CD4-positive, CD25-positive, alpha-beta regulatory T cell (primary cell): ENCODE measurements around the gene ITGB5. TPM values are rescaled to one million over a fixed set of nuclear protein-coding genes. Genes with fewer than 3 reads are reported as not detected.

Experiments used
- ATAC-seq, 2 donors: fragments of 150-1000 bp; cut with Tn5 transposase; one replicate each; pipeline ENCODE4 v1.10.0; 2021; ENCODE audit warnings: low read depth in 2 of 2, moderate number of reproducible peaks in 2 of 2, moderate library complexity in 1 of 2
- DNase-seq, 3 donors: peaks; one replicate each; pipeline versions ENCODE4 v3.0.0 to v3.0.0-alpha.2; 2012 to 2022; ENCODE audit warnings: mixed read lengths in 1 of 3
- H3K27ac ChIP-seq: one replicate; pipeline ENCODE4 v1.7.0; 2013; ENCODE audit warnings: mild to moderate bottlenecking, low read length; ENCODE audit not compliant: insufficient read depth, poor library complexity, severe bottlenecking
- H3K27me3 ChIP-seq: one replicate; pipeline ENCODE4 v1.7.0; 2013; ENCODE audit warnings: low read length; ENCODE audit not compliant: control insufficient read depth, insufficient read depth
- H3K36me3 ChIP-seq: one replicate; pipeline ENCODE4 v1.7.0; 2013; ENCODE audit warnings: mild to moderate bottlenecking, low read length, moderate library complexity; ENCODE audit not compliant: control insufficient read depth, insufficient read depth
- H3K4me1 ChIP-seq: 2 replicates; pipeline ENCODE4 v1.7.0; 2013; ENCODE audit warnings: mild to moderate bottlenecking, low read length; ENCODE audit not compliant: insufficient read depth, control insufficient read depth, poor library complexity, severe bottlenecking
- H3K4me3 ChIP-seq: one replicate; pipeline ENCODE4 v1.7.0; 2013; ENCODE audit warnings: low read depth, mild to moderate bottlenecking, low read length, moderate library complexity
- H3K9me3 ChIP-seq, 2 experiments: 1 replicate in 1 of 2; 2 replicates in 1 of 2; pipeline ENCODE4 v1.7.0; 2013; ENCODE audit warnings: low read length in 2 of 2, mild to moderate bottlenecking in 1 of 2, moderate library complexity in 1 of 2; ENCODE audit not compliant: control insufficient read depth in 2 of 2
- H3K27ac Mint-ChIP-seq, 3 donors: one replicate each; pipeline ENCODE4 v1.8.0; 2020 to 2022; ENCODE audit warnings: mild to moderate bottlenecking in 3 of 3, mixed read lengths in 3 of 3, moderate library complexity in 2 of 3
- H3K27me3 Mint-ChIP-seq: one replicate; pipeline ENCODE4 v1.8.0; 2022; ENCODE audit warnings: mild to moderate bottlenecking, mixed read lengths
- H3K36me3 Mint-ChIP-seq: one replicate; pipeline ENCODE4 v1.8.0; 2020; ENCODE audit warnings: mixed read lengths
- H3K4me1 Mint-ChIP-seq, 4 donors: one replicate each; pipeline ENCODE4 v1.8.0; 2020 to 2022; ENCODE audit warnings: mixed read lengths in 4 of 4, mild to moderate bottlenecking in 1 of 4
- H3K4me3 Mint-ChIP-seq, 4 donors: one replicate each; pipeline ENCODE4 v1.8.0; 2020 to 2022; ENCODE audit warnings: mild to moderate bottlenecking in 4 of 4, mixed read lengths in 4 of 4, moderate library complexity in 3 of 4
- H3K9me3 Mint-ChIP-seq, 7 donors: one replicate each; pipeline ENCODE4 v1.8.0; 2020 to 2022; ENCODE audit warnings: mixed read lengths in 7 of 7, mild to moderate bottlenecking in 3 of 7, moderate library complexity in 2 of 7
- polyA plus RNA-seq, 4 donors: library from polyadenylated mRNA; unstranded; fragments of 300-500 nt; fragmentation: Illumina TruSeq; gene quantifications; one replicate each; pipeline ENCODE4 v1.2.3, GENCODE V29; 2021
- total RNA-seq: library from RNA; stranded (reverse); gene quantifications from one replicate; pipeline ENCODE4 v1.2.3, GENCODE V29; 2022

The ITGB5 gene
- total and polyA plus RNA-seq, 5 donors from 2014 or later = 0.15 to 4.5 (median 0.20) TPM; not detected in 1

- H3K36me3 ChIP-seq = no peaks in the 10 kb centered on the region
- no peaks in the 10 kb centered on the region for H3K27me3 ChIP-seq
- Mint-ChIP-seq H3K9me3 (peaks cover 0 to 1% (median 0%) of the 10 kb centered on the region in 7 donors), H3K27ac (peak overlapping the region in 2 of 3 donors; percentile 12 to 72), H3K4me3 (no peak overlapping the region), H3K27me3 (peaks cover 36% of the 10 kb centered on the region), H3K4me1 (peaks cover 0 to 34% (median 11%) of the 10 kb centered on the region in 4 donors), H3K36me3 (no peaks in the 10 kb centered on the region)
- H3K9me3 ChIP-seq = no peaks in the 10 kb centered on the region
- H3K27ac ChIP-seq = no peak overlapping the region
- H3K4me1 ChIP-seq = peaks cover 14% of the 10 kb centered on the region
- DNase-seq (no peak), ATAC-seq (no peak)
- H3K4me3 ChIP-seq = no peak overlapping the region
These were observed 49.4 kb downstream of the ITGB5 start for GRCh38 chr3:124837730-124838186.

- Mint-ChIP-seq H3K9me3 (peaks cover 0 to 3% (median 0%) of the 10 kb centered on the region in 7 donors), H3K36me3 (no peaks in the 10 kb centered on the region), H3K4me3 (peak overlapping the region in 3 of 4 donors; percentile 3 to 40 (median 17)), H3K27me3 (peaks cover 36% of the 10 kb centered on the region), H3K27ac (peak overlapping the region; percentile 12 to 74 (median 72)), H3K4me1 (peaks cover 0 to 36% (median 11%) of the 10 kb centered on the region in 4 donors)
- Histone ChIP-seq H3K36me3 (no peaks in the 10 kb centered on the region), H3K27me3 (no peaks in the 10 kb centered on the region), H3K4me3 (no peak overlapping the region), H3K27ac (no peak overlapping the region), H3K4me1 (peaks cover 14% of the 10 kb centered on the region), H3K9me3 (no peaks in the 10 kb centered on the region)
- peak in 2 of 3 donors; percentile 10 to 38 for DNase-seq
- ATAC-seq = no peak
These were observed 50.1 kb downstream of the ITGB5 start for GRCh38 chr3:124837065-124837464.

DNA sequence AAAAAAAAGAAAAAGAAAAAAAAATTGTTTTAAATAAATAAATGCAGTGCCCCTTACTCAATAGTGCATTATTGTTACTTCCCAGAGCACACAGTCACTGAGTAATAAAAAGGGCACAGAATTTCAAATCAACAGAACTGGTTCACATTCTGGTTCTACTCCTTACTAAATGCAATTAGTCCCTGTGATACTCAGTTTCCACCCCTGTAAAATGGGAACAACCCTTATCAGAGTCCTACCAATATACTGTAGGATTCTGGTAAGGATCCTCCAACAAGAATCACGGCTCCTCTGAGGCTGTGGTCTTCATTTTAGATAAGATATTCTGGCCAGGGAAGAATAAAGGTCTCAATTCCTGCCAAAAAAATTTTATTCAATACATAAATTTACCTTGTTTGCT lies 50.7 kb downstream of the ITGB5 start:
- DNase-seq (no peak), ATAC-seq (no peak)
- H3K27me3 ChIP-seq = no peaks in the 10 kb centered on the region
- Mint-ChIP-seq H3K27ac (no peak overlapping the region), H3K4me1 (peaks cover 0 to 36% (median 11%) of the 10 kb centered on the region in 4 donors), H3K9me3 (peaks cover 0 to 3% (median 0%) of the 10 kb centered on the region in 7 donors), H3K4me3 (peak overlapping the region; percentile 11 to 58 (median 28)), H3K27me3 (peaks cover 36% of the 10 kb centered on the region), H3K36me3 (no peaks in the 10 kb centered on the region)
- H3K4me3 ChIP-seq = no peak overlapping the region
- H3K36me3 ChIP-seq = no peaks in the 10 kb centered on the region
- no peaks in the 10 kb centered on the region for H3K9me3 ChIP-seq
- no peak overlapping the region for H3K27ac ChIP-seq
- peaks cover 14% of the 10 kb centered on the region for H3K4me1 ChIP-seq

DNA sequence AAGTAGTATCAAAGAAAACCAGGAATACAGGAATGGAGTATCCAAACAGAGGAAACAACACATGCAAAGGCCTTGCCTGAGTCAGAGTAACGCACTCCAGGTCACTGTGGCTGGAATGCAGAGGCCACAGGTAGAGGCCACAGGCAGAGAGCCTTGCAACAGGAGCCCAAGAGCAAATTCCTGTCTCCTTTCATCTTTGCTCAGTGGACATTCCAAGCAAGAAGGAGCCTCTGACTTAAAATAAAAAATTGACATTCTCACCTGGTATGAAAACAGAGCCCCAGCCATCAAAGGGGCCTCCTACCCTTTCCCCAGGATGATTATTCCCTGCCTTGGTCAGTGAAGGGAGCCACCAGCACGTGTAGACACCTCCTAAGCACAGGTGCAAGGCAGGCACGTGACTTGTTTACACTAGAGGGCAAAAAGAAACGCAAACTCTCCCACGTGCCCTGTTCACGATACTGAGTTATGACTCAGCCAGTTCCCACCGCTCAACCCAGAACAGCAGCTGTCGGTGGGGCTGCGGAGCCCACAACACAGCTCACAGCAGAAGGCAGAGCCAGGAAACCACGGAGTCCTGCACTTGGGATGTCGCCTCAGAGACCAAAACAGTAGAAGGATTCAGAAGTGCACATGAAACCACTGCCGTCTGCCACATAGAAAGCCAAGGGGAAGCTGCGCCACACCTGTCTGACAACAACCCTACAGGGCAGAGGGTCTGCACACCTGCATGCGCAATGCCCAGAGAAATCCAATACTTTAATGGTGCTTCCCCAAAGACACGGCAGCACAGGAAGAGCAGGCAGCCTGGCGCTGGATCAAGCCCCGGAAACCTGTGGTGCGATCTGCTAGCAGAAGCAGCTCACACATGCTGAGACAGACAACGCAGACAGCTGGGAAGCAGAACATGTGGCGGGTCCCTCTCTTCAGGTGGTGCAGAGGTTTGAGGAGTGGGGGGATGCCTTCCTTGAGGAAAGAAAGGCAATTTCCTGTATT lies 52.1 kb downstream of the ITGB5 start:
- Histone ChIP-seq H3K36me3 (no peaks in the 10 kb centered on the region), H3K27ac (peak overlapping the region; percentile 16), H3K4me3 (peak overlapping the region; percentile 75), H3K4me1 (peaks cover 14% of the 10 kb centered on the region), H3K27me3 (no peaks in the 10 kb centered on the region), H3K9me3 (no peaks in the 10 kb centered on the region)
- Mint-ChIP-seq H3K4me1 (peaks cover 0 to 36% (median 11%) of the 10 kb centered on the region in 4 donors), H3K36me3 (no peaks in the 10 kb centered on the region), H3K27me3 (peaks cover 40% of the 10 kb centered on the region), H3K9me3 (peaks cover 0 to 3% (median 0%) of the 10 kb centered on the region in 7 donors), H3K4me3 (peak overlapping the region; percentile 9 to 88 (median 84)), H3K27ac (peak overlapping the region; percentile 69 to 94 (median 88))
- ATAC-seq (peak; percentile 80 to 90), DNase-seq (peak; percentile 18 to 83 (median 51))

DNA sequence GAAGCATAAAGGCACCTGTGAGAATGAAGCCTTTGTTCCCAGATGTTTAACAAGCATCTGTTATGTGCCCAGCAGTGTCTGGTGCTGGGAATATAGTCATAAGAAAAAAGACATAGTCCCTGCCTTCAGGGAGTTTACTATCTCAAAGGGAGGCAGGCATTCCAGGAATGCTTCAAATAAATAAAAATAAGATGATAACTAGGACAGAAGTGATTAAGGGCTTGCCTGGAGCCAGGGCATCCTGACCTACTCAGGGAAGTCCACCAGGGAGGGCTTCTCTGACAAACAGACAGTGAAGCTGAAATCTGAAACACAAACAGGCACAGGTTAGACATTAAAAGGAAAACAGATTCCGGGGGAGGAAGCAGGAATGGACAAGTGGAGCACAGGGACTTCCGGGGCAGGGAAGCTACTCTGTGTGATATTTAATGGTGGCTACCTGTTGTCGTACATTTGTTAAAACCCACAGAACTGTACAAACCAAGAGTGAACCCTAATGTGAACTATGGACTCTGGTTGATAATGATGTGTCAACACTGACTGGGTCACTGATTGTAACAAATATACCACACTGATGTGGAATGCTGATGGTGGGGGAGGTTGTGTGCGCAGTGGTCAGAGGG lies 53.3 kb downstream of the ITGB5 start:
- H3K36me3 ChIP-seq = no peaks in the 10 kb centered on the region
- Mint-ChIP-seq H3K27me3 (peaks cover 40% of the 10 kb centered on the region), H3K27ac (peak overlapping the region in 2 of 3 donors; percentile 33 to 88), H3K36me3 (no peaks in the 10 kb centered on the region), H3K4me3 (peak overlapping the region in 3 of 4 donors; percentile 30 to 65 (median 58)), H3K9me3 (peaks cover 0 to 3% (median 0%) of the 10 kb centered on the region in 7 donors), H3K4me1 (peaks cover 0 to 36% (median 11%) of the 10 kb centered on the region in 4 donors)
- H3K9me3 ChIP-seq = no peaks in the 10 kb centered on the region
- DNase-seq (no peak), ATAC-seq (no peak)
- H3K4me3 ChIP-seq = no peak overlapping the region
- H3K27me3 ChIP-seq = no peaks in the 10 kb centered on the region
- H3K27ac ChIP-seq = no peak overlapping the region
- H3K4me1 ChIP-seq = peaks cover 14% of the 10 kb centered on the region

DNA sequence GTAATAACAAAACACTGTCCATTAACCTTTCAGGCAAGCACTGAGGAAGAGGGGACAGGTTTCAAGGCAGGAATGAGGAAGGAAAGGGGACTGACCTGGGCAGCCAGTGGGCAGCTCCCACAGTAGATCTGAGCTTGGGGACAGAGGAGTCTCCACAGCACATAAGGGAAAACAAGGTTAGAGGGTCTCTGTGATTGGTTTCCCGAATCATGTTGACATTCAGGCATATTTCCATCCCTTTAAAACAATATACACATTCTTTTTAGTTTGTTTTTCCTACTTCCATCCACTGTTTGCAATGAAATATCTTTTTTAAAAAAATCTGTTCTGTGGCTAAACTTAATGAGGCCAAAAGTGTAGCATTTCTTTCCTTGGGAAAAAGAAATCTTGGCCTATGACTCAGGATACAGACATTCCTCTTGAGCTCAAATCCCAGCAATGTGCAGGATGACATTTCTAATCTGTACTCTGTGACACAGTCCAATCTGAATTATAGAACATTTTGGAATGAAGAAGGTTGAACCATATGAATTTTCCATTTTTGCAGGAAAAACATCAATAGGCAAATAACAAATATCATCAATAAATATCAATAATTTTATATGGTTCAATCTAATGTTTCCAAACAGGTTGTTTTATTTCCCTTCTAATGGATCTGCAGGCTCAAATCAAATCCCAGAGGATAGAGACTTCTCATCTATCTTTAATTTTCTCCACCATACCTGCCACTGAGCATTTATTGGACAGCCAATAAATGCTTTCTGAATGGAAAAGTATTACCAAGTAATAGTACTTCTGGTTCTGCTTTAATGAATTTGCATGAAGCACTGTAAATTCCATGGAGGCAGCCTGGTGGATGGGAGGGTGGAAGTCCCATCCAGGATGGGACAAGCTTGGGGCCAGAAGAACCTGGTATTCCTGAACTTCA lies 54.1 kb downstream of the ITGB5 start:
- peaks cover 0 to 3% (median 0%) of the 10 kb centered on the region in 7 donors for H3K9me3 Mint-ChIP-seq
- peaks cover 3% of the 10 kb centered on the region for H3K27me3 ChIP-seq
- no peaks in the 10 kb centered on the region for H3K36me3 Mint-ChIP-seq
- ATAC-seq (no peak), DNase-seq (no peak)
- peaks cover 38% of the 10 kb centered on the region for H3K27me3 Mint-ChIP-seq
- peaks cover 0 to 36% (median 10%) of the 10 kb centered on the region in 4 donors for H3K4me1 Mint-ChIP-seq
- H3K36me3 ChIP-seq = no peaks in the 10 kb centered on the region
- no peak overlapping the region for H3K4me3 ChIP-seq
- no peak overlapping the region for H3K27ac ChIP-seq
- peaks cover 14% of the 10 kb centered on the region for H3K4me1 ChIP-seq
- no peaks in the 10 kb centered on the region for H3K9me3 ChIP-seq
- no peak overlapping the region for H3K4me3 Mint-ChIP-seq
- peak overlapping the region in 1 of 3 donors; percentile 40 for H3K27ac Mint-ChIP-seq
